HUDEP-2 (cell line): ENCODE data around the gene IAH1.

ENCODE experiments used
- DNase-seq, 76 experiments: peaks; one replicate each; lab custom pipeline; 2025; ENCODE audit not compliant: unreplicated experiment in 76 of 76; lab: John Stamatoyannopoulos, UW

Gene IAH1

GRCh38 chr2:9525266-9525665 lies 50.9 kb downstream of the IAH1 start:
- no peak for DNase-seq

- no peak for DNase-seq
These were observed 53.8 kb downstream of the IAH1 start for GRCh38 chr2:9527995-9528787.

DNA sequence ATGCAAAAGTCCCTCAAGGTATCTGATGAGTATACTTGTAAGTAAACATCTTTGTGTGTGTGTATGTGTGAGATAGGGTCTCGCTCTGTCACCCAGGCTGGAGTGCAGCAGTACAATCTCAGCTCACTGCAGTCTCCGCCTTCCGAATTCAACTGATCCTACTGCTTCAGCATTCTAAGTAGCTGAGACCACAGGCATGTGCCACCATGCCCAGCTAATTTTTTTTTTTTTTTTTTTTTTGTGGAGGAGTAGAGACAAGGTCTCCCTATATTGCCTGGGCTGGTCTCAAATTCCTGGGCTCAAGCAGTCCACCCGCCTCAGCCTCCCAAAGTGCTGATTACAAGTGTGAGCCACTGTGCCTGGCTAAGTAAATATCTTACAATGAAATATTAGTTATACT lies 58.1 kb downstream of the IAH1 start:
- no peak for DNase-seq

DNA sequence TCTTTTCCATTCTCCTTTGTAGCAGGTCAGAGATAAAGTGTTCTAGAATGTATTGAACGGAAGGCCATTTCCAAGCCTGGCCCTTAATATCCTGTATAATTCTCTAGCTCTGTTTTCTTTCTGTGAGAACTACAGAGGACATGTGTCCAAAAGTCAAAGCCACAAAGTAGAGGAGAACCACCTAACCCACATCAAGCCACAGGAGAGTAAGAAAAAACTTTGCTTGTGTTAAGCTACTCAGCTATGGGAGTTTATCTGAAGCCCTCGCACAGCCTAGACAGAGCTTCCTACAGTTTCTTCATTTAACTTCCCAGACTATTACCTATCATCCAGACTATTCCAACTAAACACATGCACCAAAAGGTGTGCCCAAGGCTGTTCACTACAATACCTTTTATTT lies 59.3 kb downstream of the IAH1 start:
- no peak for DNase-seq

- DNase-seq: no peak
These were observed 60.8 kb downstream of the IAH1 start for GRCh38 chr2:9535177-9535576.

GRCh38 chr2:9536504-9536903 lies 62.2 kb downstream of the IAH1 start:
- no peak for DNase-seq

DNA sequence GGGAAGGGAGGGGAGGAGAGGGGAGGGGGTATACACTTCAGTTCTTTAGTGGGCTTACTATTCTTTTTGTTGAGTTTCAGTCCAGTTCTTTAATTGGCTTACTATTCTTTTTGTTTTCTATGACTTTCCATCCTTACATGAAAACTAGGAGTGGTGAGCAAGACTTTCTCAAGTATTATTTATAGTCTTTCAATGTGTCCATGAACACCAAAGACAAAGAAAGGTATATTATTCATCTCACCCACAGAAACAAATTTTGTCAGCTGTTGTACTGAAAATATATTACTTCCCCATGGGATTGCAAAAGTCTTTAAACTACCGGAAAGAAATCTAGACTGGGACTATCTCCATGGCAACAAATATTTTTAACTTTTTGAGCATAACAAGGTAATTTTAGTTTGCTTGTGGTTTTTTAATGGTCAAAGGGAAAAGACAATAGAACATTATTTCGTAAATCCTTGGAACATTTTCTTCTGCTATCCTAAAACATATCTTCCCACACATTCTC lies 63.7 kb downstream of the IAH1 start:
- no peak for DNase-seq
